SK-N-SH (cell line): ENCODE measurements around the gene ABCC4. TPM values are rescaled to one million over a fixed set of nuclear protein-coding genes. Genes with fewer than 3 reads are reported as not detected.

ENCODE experiments used
- CTCF ChIA-PET: fragments of 300-600, 350-600 bp; formaldehyde crosslinking; extraction: SDS; loops from one replicate; lab custom pipeline; 2021; lab: Yijun Ruan, JAX
- POLR2A ChIA-PET: fragments of 350-600 bp; sonication (Branson Sonifier 250); formaldehyde crosslinking; extraction: SDS; loops from one replicate; lab custom pipeline; 2020; ENCODE audit warnings: antibody characterized with exemption, inconsistent platforms; lab: Yijun Ruan, JAX
- DNase-seq: peaks from one replicate; pipeline ENCODE4 v3.0.0; 2012
- H2AFZ ChIP-seq: fragments of 200-600 bp; sonication (generic); 2 replicates; pipeline ENCODE4 v1.8.1; 2016; ENCODE audit warnings: antibody characterized with exemption, mild to moderate bottlenecking, low read depth
- H3F3A ChIP-seq: fragments of 200-600 bp; sonication (generic); replicated peaks from 2 replicates; pipeline ENCODE3; 2016; ENCODE audit warnings: antibody characterized with exemption, mild to moderate bottlenecking; ENCODE audit not compliant: insufficient read depth
- H3K27ac ChIP-seq, 2 experiments: fragments of 200-500 bp in 1 of 2; fragments of 200-600 bp in 1 of 2; sonication (Bioruptor generic) in 1 of 2; sonication (generic), shearing (Covaris generic) in 1 of 2; 2 replicates each; pipeline versions ENCODE4 v1.5.1 to v1.6.1; 2014 to 2016; ENCODE audit warnings: low read depth in 2 of 2, inconsistent platforms in 1 of 2, low read length in 1 of 2, mild to moderate bottlenecking in 1 of 2, mixed read lengths in 1 of 2
- H3K27me3 ChIP-seq: fragments of 200-600 bp; sonication (generic), shearing (Covaris generic); 2 replicates; pipeline ENCODE4 v1.6.1; 2016; ENCODE audit warnings: mixed run types; ENCODE audit not compliant: insufficient read depth
- H3K36me3 ChIP-seq, 2 experiments: fragments of 200-500 bp in 1 of 2; fragments of 200-600 bp in 1 of 2; sonication (Bioruptor generic) in 1 of 2; sonication (generic) in 1 of 2; replicated peaks in 1 of 2; 2 replicates each; pipeline versions ENCODE3 to v1.5.1; 2014 to 2016; ENCODE audit warnings: low read length in 1 of 2, mild to moderate bottlenecking in 1 of 2; ENCODE audit not compliant: insufficient read depth in 2 of 2, control insufficient read depth in 1 of 2
- H3K4me1 ChIP-seq, 2 experiments: fragments of 200-500 bp in 1 of 2; fragments of 200-600 bp in 1 of 2; sonication (Bioruptor generic) in 1 of 2; sonication (generic), shearing (Covaris generic) in 1 of 2; 2 replicates each; pipeline versions ENCODE4 v1.5.1 to v1.6.1; 2014 to 2016; ENCODE audit warnings: low read depth in 1 of 2, low read length in 1 of 2, mixed run types in 1 of 2; ENCODE audit not compliant: insufficient read depth in 2 of 2, control insufficient read depth in 1 of 2
- H3K4me2 ChIP-seq: fragments of 200-600 bp; sonication (generic), shearing (Covaris generic); 2 replicates; pipeline ENCODE4 v1.6.1; 2017; ENCODE audit warnings: mixed run types
- H3K4me3 ChIP-seq, 2 experiments: fragments of 200-500 bp in 1 of 2; fragments of 200-600 bp in 1 of 2; sonication (Bioruptor generic) in 1 of 2; sonication (generic), shearing (Covaris generic) in 1 of 2; 2 replicates each; pipeline versions ENCODE4 v1.5.1 to v1.8.1; 2014 to 2016; ENCODE audit warnings: low read depth in 2 of 2, inconsistent platforms in 1 of 2, low read length in 1 of 2, mild to moderate bottlenecking in 1 of 2, mixed read lengths in 1 of 2, moderate library complexity in 1 of 2
- H3K79me2 ChIP-seq: fragments of 200-600 bp; sonication (generic); 2 replicates; pipeline ENCODE4 v1.8.1; 2017; ENCODE audit warnings: mild to moderate bottlenecking; ENCODE audit not compliant: insufficient read depth
- H3K9ac ChIP-seq: fragments of 200-600 bp; sonication (generic); 2 replicates; pipeline ENCODE4 v1.6.1; 2017; ENCODE audit warnings: mixed run types
- H3K9me2 ChIP-seq: fragments of 200-600 bp; sonication (generic); 2 replicates; pipeline ENCODE4 v1.6.1; 2017; ENCODE audit warnings: mixed run types
- H3K9me3 ChIP-seq: fragments of 200-600 bp; sonication (generic); 2 replicates; pipeline ENCODE4 v1.6.1; 2017; ENCODE audit warnings: mixed run types, mild to moderate bottlenecking, moderate library complexity
- H4K20me1 ChIP-seq: fragments of 200-600 bp; sonication (generic); 2 replicates; pipeline ENCODE4 v1.6.1; 2017; ENCODE audit warnings: mild to moderate bottlenecking, mixed run types; ENCODE audit not compliant: insufficient read depth
- CHD2 ChIP-seq: fragments of 150-350 bp; IDR thresholded peaks from 2 replicates; pipeline ENCODE4 v1.6.1; 2018; ENCODE audit warnings: low read length; ENCODE audit not compliant: partially characterized antibody
- ELF1 ChIP-seq: IDR thresholded peaks from 2 replicates; pipeline ENCODE4 v1.4.0; 2012
- EP300 ChIP-seq, 2 experiments: IDR thresholded peaks; 2 replicates each; pipeline versions ENCODE4 v1.4.0 to v1.6.1; 2012; ENCODE audit warnings: borderline replicate concordance in 1 of 2, low read depth in 1 of 2, low read length in 1 of 2
- EZH2phosphoT487 ChIP-seq: fragments of 200-600 bp; sonication (generic); IDR thresholded peaks from 2 replicates; pipeline ENCODE4 v1.6.1; 2017; ENCODE audit warnings: low read depth, mixed run types, mild to moderate bottlenecking, antibody characterized with exemption, moderate library complexity, borderline replicate concordance
- GABPA ChIP-seq: IDR thresholded peaks from 2 replicates; pipeline ENCODE4 v1.4.0; 2012; ENCODE audit warnings: low read depth, mild to moderate bottlenecking
- MXI1 ChIP-seq: IDR thresholded peaks from 2 replicates; pipeline ENCODE4 v1.6.1; 2012; ENCODE audit warnings: mild to moderate bottlenecking, low read depth, low read length, improper control_type of control experiment
- NRF1 ChIP-seq: IDR thresholded peaks from 2 replicates; pipeline ENCODE4 v1.6.1; 2012; ENCODE audit warnings: low read depth, mild to moderate bottlenecking, low read length
- POLR2AphosphoS5 ChIP-seq: IDR thresholded peaks from 2 replicates; pipeline ENCODE4 v1.6.1; 2012; ENCODE audit warnings: low read depth, low read length
- RAD21 ChIP-seq: IDR thresholded peaks from 2 replicates; pipeline ENCODE4 v1.6.1; 2012; ENCODE audit warnings: mild to moderate bottlenecking, low read length
- RCOR1 ChIP-seq: fragments of 150-350 bp; IDR thresholded peaks from 2 replicates; pipeline ENCODE4 v1.6.1; 2017; ENCODE audit warnings: antibody characterized with exemption, low read length
- RFX5 ChIP-seq: IDR thresholded peaks from 2 replicates; pipeline ENCODE4 v1.6.1; 2012; ENCODE audit warnings: mild to moderate bottlenecking, improper control_type of control experiment, low read length
- RXRA ChIP-seq: IDR thresholded peaks from 2 replicates; pipeline ENCODE4 v1.4.0; 2012; ENCODE audit warnings: low read depth, mild to moderate bottlenecking, borderline replicate concordance
- TEAD4 ChIP-seq: IDR thresholded peaks from 2 replicates; pipeline ENCODE4 v1.4.0; 2012; ENCODE audit warnings: mild to moderate bottlenecking, borderline replicate concordance; ENCODE audit not compliant: insufficient read depth
- YY1 ChIP-seq: IDR thresholded peaks from 2 replicates; pipeline ENCODE4 v1.4.0; 2012; ENCODE audit warnings: low read depth, mild to moderate bottlenecking
- WGBS: methylation state at CpG from one replicate; pipeline ENCODE4 v1.1.6; 2017; ENCODE audit warnings: low lambda C conversion rate; 5-methylcytosine and 5-hydroxymethylcytosine counted together
- polyA plus RNA-seq, 3 experiments: library from polyadenylated mRNA; depleted of rRNA; stranded (reverse); fragments of >200 nt; gene quantifications; 2 replicates each; pipeline ENCODE4 v1.2.3, GENCODE V29; 2012
- TF ChIP-seq, protein P1 (sequence below): fragments of 150-350 bp; IDR thresholded peaks from 2 replicates; pipeline ENCODE4 v1.6.1; 2016; ENCODE audit warnings: mild to moderate bottlenecking, low read depth, low read length
- TF ChIP-seq, protein P2 (sequence below): IDR thresholded peaks from 2 replicates; pipeline ENCODE4; 2012
- TF ChIP-seq, protein P3 (sequence below): fragments of 200-600 bp; sonication (generic); IDR thresholded peaks from 2 replicates; pipeline ENCODE4 v1.6.1; 2017; ENCODE audit warnings: antibody characterized with exemption, mild to moderate bottlenecking, moderate library complexity
- TF ChIP-seq, protein P4 (sequence below): IDR thresholded peaks from 2 replicates; pipeline ENCODE4 v1.4.0; 2012; ENCODE audit warnings: low read depth, borderline replicate concordance
- TF ChIP-seq, protein P5 (sequence below): IDR thresholded peaks from 2 replicates; pipeline ENCODE4 v1.4.0; 2012; ENCODE audit warnings: low read depth

Gene ABCC4
- polyA plus RNA-seq, 1 of the 3 experiments (the other 2 are of a cell fraction) = 7.8 TPM

DNA sequence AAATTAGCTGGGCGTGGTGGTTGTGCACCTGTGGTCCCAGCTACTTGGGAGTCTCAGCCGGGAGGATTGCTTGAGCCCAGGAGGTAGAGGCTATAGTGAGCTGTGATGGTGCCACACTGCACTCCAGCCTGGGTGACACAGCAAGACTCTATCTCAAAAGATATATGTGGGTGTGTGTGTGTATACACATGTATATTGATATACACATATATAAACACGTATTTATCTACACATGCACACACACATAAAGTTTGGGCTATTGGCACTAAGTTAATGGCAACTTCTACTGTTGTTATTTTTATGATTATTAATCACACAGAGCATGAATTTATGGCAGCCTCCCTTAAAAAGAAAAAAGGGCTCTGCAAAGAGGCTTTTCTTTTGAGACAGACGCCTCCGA, 27.1 kb upstream of the ABCC4 start:
- CTCF ChIA-PET = interaction anchor here (0.7 to 1.0 kb wide), 3 partner anchors 12 to 76 kb away, joined by 4 read pairs; no protein-coding TSS in a partner anchor
- Histone ChIP-seq H3K4me1 (peaks cover 0 to 7% of the 10 kb centered on the region in 2 experiments; a peak in 1 of 4 replicates), H3K36me3 (no peaks in the 10 kb centered on the region), H4K20me1 (no peaks in the 10 kb centered on the region), H3F3A (no peaks in the 10 kb centered on the region), H3K9me3 (no peaks in the 10 kb centered on the region), H3K79me2 (no peaks in the 10 kb centered on the region), H3K27ac (no peak overlapping the region)
- 79% methylated on average over 5 of the region's 5 CpGs for WGBS
- no peak for TF ChIP-seq YY1
- TF ChIP-seq, all 33 proteins: peak for 0
- Histone ChIP-seq H3K4me2 (no peak overlapping the region), H2AFZ (no peak overlapping the region), H3K9me2 (no peaks in the 10 kb centered on the region), H3K27me3 (no peaks in the 10 kb centered on the region; the same call in 1 of the 2 replicates), H3K9ac (no peak overlapping the region), H3K4me3 (no peak overlapping the region)
- POLR2A ChIA-PET = no interaction called here
- no peak for DNase-seq

DNA sequence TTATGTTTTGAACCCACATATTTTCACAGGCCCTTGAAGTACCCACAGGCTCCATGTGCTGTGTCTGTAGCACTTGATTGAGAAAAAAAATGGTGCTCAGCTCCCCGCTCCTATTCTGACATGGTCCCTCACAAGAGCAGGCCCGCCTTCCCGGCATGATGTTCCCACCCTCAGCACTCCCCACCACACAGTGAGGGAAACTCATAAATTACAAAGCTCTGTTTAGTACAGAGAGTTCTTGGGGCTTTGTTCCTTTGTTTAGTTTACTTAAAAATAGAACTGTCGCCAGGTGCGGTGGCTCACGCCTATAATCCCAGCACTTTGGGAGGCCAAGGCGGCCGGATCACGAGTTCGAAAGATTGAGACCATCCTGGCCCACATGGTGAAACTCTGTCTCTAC, 25.9 kb upstream of the ABCC4 start:
- no peaks in the 10 kb centered on the region for H3K9me3 ChIP-seq
- H3K4me3 ChIP-seq = no peak overlapping the region
- H3F3A ChIP-seq = no peaks in the 10 kb centered on the region
- peaks cover 0 to 7% of the 10 kb centered on the region in 2 experiments; a peak in 1 of 4 replicates for H3K4me1 ChIP-seq
- no peaks in the 10 kb centered on the region for H3K79me2 ChIP-seq
- no peak overlapping the region for H3K27ac ChIP-seq
- DNase-seq = no peak
- no peaks in the 10 kb centered on the region for H3K36me3 ChIP-seq
- 95% methylated on average over 10 of the region's 10 CpGs for WGBS
- H3K27me3 ChIP-seq = no peaks in the 10 kb centered on the region; the same call in 1 of the 2 replicates
- ChIA-PET CTCF (no interaction called here), POLR2A (no interaction called here)
- H3K4me2 ChIP-seq = no peak overlapping the region
- TF ChIP-seq, protein P1, sequence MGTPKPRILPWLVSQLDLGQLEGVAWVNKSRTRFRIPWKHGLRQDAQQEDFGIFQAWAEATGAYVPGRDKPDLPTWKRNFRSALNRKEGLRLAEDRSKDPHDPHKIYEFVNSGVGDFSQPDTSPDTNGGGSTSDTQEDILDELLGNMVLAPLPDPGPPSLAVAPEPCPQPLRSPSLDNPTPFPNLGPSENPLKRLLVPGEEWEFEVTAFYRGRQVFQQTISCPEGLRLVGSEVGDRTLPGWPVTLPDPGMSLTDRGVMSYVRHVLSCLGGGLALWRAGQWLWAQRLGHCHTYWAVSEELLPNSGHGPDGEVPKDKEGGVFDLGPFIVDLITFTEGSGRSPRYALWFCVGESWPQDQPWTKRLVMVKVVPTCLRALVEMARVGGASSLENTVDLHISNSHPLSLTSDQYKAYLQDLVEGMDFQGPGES = no peak
- no peak for TF ChIP-seq RFX5
- no peak for TF ChIP-seq EZH2phosphoT487
- no peak for TF ChIP-seq NRF1
- TF ChIP-seq RXRA = no peak
- no peak for TF ChIP-seq TEAD4
- TF ChIP-seq, protein P2, sequence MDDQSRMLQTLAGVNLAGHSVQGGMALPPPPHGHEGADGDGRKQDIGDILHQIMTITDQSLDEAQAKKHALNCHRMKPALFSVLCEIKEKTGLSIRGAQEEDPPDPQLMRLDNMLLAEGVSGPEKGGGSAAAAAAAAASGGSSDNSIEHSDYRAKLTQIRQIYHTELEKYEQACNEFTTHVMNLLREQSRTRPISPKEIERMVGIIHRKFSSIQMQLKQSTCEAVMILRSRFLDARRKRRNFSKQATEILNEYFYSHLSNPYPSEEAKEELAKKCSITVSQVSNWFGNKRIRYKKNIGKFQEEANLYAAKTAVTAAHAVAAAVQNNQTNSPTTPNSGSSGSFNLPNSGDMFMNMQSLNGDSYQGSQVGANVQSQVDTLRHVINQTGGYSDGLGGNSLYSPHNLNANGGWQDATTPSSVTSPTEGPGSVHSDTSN = no peak
- TF ChIP-seq POLR2AphosphoS5 = no peak
- TF ChIP-seq MXI1 = no peak
- H2AFZ ChIP-seq = no peak overlapping the region
- no peaks in the 10 kb centered on the region for H3K9me2 ChIP-seq
- H4K20me1 ChIP-seq = no peaks in the 10 kb centered on the region
- H3K9ac ChIP-seq = no peak overlapping the region

DNA sequence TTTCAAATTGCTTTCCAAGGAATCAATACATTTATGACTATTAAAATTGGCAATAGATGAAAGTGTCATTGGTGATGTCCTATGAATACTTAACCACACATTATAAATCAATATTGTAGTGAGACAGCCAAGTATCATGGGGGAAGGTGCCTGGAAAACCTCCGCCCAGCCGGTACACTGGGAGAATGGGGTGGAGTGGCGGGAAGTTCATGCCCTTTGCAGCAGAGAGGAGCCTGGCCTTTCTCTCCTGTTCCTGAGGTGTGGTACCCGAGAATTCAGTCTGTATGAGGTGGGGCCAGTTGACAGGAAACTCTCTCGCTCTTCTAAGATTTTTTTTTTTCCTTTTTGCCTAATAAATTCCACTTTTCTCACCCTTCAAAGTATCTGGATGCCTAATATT, 25.4 kb upstream of the ABCC4 start:
- DNase-seq = no peak
- Histone ChIP-seq H3K9ac (no peak overlapping the region), H3K9me3 (no peaks in the 10 kb centered on the region), H3K4me3 (no peak overlapping the region), H3K4me1 (peaks cover 0 to 7% of the 10 kb centered on the region in 2 experiments; a peak in 1 of 4 replicates), H3K27ac (no peak overlapping the region), H3K27me3 (no peaks in the 10 kb centered on the region; the same call in 1 of the 2 replicates), H3K36me3 (no peaks in the 10 kb centered on the region), H2AFZ (no peak overlapping the region), H3K4me2 (no peak overlapping the region), H4K20me1 (no peaks in the 10 kb centered on the region), H3K79me2 (no peaks in the 10 kb centered on the region), H3K9me2 (no peaks in the 10 kb centered on the region), H3F3A (no peaks in the 10 kb centered on the region)
- ChIA-PET CTCF (no interaction called here), POLR2A (no interaction called here)
- 70% methylated on average over 5 of the region's 5 CpGs for WGBS
- TF ChIP-seq RCOR1 (no peak), EP300 (IDR thresholded peaks at IDR 0.05; ENCODE audit: borderline replicate concordance in 1 of 2, low read depth in 1 of 2, low read length in 1 of 2) (no peak), EZH2phosphoT487 (no peak), CHD2 (no peak), GABPA (no peak), RAD21 (no peak), RXRA (no peak), ELF1 (no peak)
- TF ChIP-seq, protein P3, sequence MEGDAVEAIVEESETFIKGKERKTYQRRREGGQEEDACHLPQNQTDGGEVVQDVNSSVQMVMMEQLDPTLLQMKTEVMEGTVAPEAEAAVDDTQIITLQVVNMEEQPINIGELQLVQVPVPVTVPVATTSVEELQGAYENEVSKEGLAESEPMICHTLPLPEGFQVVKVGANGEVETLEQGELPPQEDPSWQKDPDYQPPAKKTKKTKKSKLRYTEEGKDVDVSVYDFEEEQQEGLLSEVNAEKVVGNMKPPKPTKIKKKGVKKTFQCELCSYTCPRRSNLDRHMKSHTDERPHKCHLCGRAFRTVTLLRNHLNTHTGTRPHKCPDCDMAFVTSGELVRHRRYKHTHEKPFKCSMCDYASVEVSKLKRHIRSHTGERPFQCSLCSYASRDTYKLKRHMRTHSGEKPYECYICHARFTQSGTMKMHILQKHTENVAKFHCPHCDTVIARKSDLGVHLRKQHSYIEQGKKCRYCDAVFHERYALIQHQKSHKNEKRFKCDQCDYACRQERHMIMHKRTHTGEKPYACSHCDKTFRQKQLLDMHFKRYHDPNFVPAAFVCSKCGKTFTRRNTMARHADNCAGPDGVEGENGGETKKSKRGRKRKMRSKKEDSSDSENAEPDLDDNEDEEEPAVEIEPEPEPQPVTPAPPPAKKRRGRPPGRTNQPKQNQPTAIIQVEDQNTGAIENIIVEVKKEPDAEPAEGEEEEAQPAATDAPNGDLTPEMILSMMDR = no peak
- TF ChIP-seq, protein P4, sequence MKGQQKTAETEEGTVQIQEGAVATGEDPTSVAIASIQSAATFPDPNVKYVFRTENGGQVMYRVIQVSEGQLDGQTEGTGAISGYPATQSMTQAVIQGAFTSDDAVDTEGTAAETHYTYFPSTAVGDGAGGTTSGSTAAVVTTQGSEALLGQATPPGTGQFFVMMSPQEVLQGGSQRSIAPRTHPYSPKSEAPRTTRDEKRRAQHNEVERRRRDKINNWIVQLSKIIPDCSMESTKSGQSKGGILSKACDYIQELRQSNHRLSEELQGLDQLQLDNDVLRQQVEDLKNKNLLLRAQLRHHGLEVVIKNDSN = no peak
- TF ChIP-seq, protein P5, sequence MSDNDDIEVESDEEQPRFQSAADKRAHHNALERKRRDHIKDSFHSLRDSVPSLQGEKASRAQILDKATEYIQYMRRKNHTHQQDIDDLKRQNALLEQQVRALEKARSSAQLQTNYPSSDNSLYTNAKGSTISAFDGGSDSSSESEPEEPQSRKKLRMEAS = no peak
